Testis (tissue), 3 donors: ENCODE measurements around the gene HRK. TPM values are rescaled to one million over a fixed set of nuclear protein-coding genes. Genes with fewer than 3 reads are reported as not detected.
A peak's percentile ranks its signal among the peaks of the same experiment; 100 is the strongest.
"Not testable (repeated sequence)": the region's sequence is repeated elsewhere in the genome, so short reads cannot be mapped to it uniquely, and the experiment has no call there.

Experiments used
- DNase-seq: peaks from one replicate; pipeline ENCODE4 v3.0.0-alpha.2; 2019
- H3K27ac ChIP-seq, 2 donors: fragments of 200-600 bp; sonication (generic); one replicate each; pipeline ENCODE4 v1.5.1; 2019
- H3K27me3 ChIP-seq: fragments of 200-600 bp; sonication (generic); one replicate; pipeline ENCODE4 v1.5.1; 2019
- H3K36me3 ChIP-seq: fragments of 200-600 bp; sonication (generic); one replicate; pipeline ENCODE4 v1.5.1; 2017; ENCODE audit warnings: low read depth; ENCODE audit errors: missing control alignments
- H3K4me1 ChIP-seq: fragments of 200-600 bp; sonication (generic); one replicate; pipeline ENCODE4 v1.5.1; 2019
- H3K4me3 ChIP-seq, 2 donors: fragments of 200-600 bp; sonication (generic); one replicate each; pipeline ENCODE4 v1.5.1; 2017 to 2019
- H3K9me3 ChIP-seq: fragments of 200-600 bp; sonication (generic); one replicate; pipeline ENCODE4 v1.5.1; 2017
- CTCF ChIP-seq, 3 experiments: fragments of 450-650 bp in 2 of 3; fragments of 200-600 bp in 1 of 3; sonication (generic) in 1 of 3; IDR thresholded peaks; one replicate each; pipeline ENCODE4 v1.5.1; 2016 to 2019; ENCODE audit warnings: antibody characterized with exemption in 3 of 3, mild to moderate bottlenecking in 2 of 3, moderate library complexity in 1 of 3
- POLR2A ChIP-seq: fragments of 450-650 bp; IDR thresholded peaks from one replicate; pipeline ENCODE4 v1.6.1; 2017; ENCODE audit warnings: antibody characterized with exemption, mild to moderate bottlenecking, moderate library complexity
- WGBS, 2 donors: methylation state at CpG; one replicate each; pipeline ENCODE4 v1.1.5; 2018; 5-methylcytosine and 5-hydroxymethylcytosine counted together
- intact Hi-C: fragments of 100-400 bp; cut with DNase I; formaldehyde crosslinking; loops from one replicate; pipeline ENCODE4 v1.15.1; 2023; ENCODE audit warnings: low total_unique reads
- polyA plus RNA-seq: library from polyadenylated mRNA; stranded (reverse); fragments of 350-450 nt; fragmentation: Illumina TruSeq; extraction: RNeasy Lipid Tissue Mini Kit (QIAGEN cat#74804); gene quantifications from one replicate; pipeline ENCODE4 v1.2.3, GENCODE V29; 2014; ENCODE audit warnings: low read depth, low replicate concordance; ENCODE audit not compliant: insufficient read depth
- total RNA-seq, 2 donors: library from RNA; depleted of rRNA; stranded (reverse); fragments of >200 nt; gene quantifications; one replicate each; pipeline ENCODE4 v1.2.3, GENCODE V29; 2016

The HRK gene
- total and polyA plus RNA-seq, 3 donors from 2014 or later: 0.57 to 2.5 (median 1.4) TPM

- H3K36me3 ChIP-seq: no peaks in the 10 kb centered on the region
- WGBS, 2 donors: 70 to 76% methylated on average over 6 to 8 of the region's 8 CpGs
- H3K4me1 ChIP-seq: peaks cover 7% of the 10 kb centered on the region
- intact Hi-C loops: no loop called here
- no peak for DNase-seq
- no peaks in the 10 kb centered on the region for H3K9me3 ChIP-seq
- no peak for TF ChIP-seq CTCF (IDR thresholded peaks at IDR 0.05)
- TF ChIP-seq POLR2A: no peak
- no peaks in the 10 kb centered on the region for H3K27me3 ChIP-seq
- no peak overlapping the region for H3K27ac ChIP-seq
- H3K4me3 ChIP-seq: no peak overlapping the region
Measured at GRCh38 chr12:116821291-116821690, 60.0 kb downstream of the HRK start.

GRCh38 chr12:116820064-116820656 lies 61.1 kb downstream of the HRK start:
- peak overlapping the region in 1 of 2 donors; percentile 84 for H3K4me3 ChIP-seq
- no peaks in the 10 kb centered on the region for H3K9me3 ChIP-seq
- intact Hi-C loops: no loop called here
- DNase-seq: no peak
- H3K27ac ChIP-seq: peak overlapping the region; percentile 96
- no peaks in the 10 kb centered on the region for H3K36me3 ChIP-seq
- H3K27me3 ChIP-seq: no peaks in the 10 kb centered on the region
- WGBS, 2 donors: 74 to 84% methylated on average over 10 of the region's 10 CpGs
- peaks cover 7% of the 10 kb centered on the region for H3K4me1 ChIP-seq
- TF ChIP-seq POLR2A (no peak), CTCF (IDR thresholded peaks at IDR 0.05) (no peak)

GRCh38 chr12:116818948-116819832 lies 62.1 kb downstream of the HRK start:
- intact Hi-C loops: no loop called here
- no peaks in the 10 kb centered on the region for H3K36me3 ChIP-seq
- no peaks in the 10 kb centered on the region for H3K9me3 ChIP-seq
- H3K27me3 ChIP-seq: no peaks in the 10 kb centered on the region
- H3K4me3 ChIP-seq: peak overlapping the region; percentile 82 to 84
- TF ChIP-seq POLR2A: no peak
- peak in 1 of 3 experiments; percentile 3 for TF ChIP-seq CTCF (IDR thresholded peaks at IDR 0.05)
- H3K4me1 ChIP-seq: peaks cover 7% of the 10 kb centered on the region
- H3K27ac ChIP-seq: peak overlapping the region; percentile 96
- WGBS, 2 donors: 1% methylated on average over 35 to 53 of the region's 70 CpGs
- DNase-seq: peak; percentile 91

- Histone ChIP-seq H3K4me3 (peak overlapping the region; percentile 82 to 84), H3K9me3 (no peaks in the 10 kb centered on the region), H3K36me3 (no peaks in the 10 kb centered on the region), H3K27ac (peak overlapping the region; percentile 96), H3K27me3 (no peaks in the 10 kb centered on the region), H3K4me1 (peaks cover 7% of the 10 kb centered on the region)
- WGBS, 2 donors: 28 to 33% methylated on average over 11 of the region's 11 CpGs
- peak; percentile 31 for DNase-seq
- intact Hi-C loops: no loop called here
- no peak for TF ChIP-seq POLR2A
- TF ChIP-seq CTCF (IDR thresholded peaks at IDR 0.05): no peak
Measured at GRCh38 chr12:116818341-116818856, 62.8 kb downstream of the HRK start.

GRCh38 chr12:116814766-116815165 lies 66.5 kb downstream of the HRK start:
- H3K27me3 ChIP-seq, intact Hi-C loops, H3K36me3 ChIP-seq, H3K27ac ChIP-seq, H3K4me3 ChIP-seq, H3K4me1 ChIP-seq, H3K9me3 ChIP-seq, DNase-seq: not testable (repeated sequence)
- 88 to 89% methylated on average over 10 of the region's 10 CpGs for WGBS, 2 donors
